A172 (cell line): ENCODE data around the gene TSHZ3. TPM values are rescaled to one million over a fixed set of nuclear protein-coding genes. Genes with fewer than 3 reads are reported as not detected.

Experiments
- DNase-seq: peaks from one replicate; pipeline ENCODE4 v3.0.0-alpha.2; 2015; ENCODE audit warnings: low spot score
- total RNA-seq: library from RNA; depleted of rRNA; stranded (reverse); fragments of >200 nt; shearing (Covaris generic); gene quantifications from 2 replicates; pipeline ENCODE4 v1.2.3, GENCODE V29; 2014

Gene TSHZ3
- total RNA-seq, 1 experiment from 2014 or later: 4.7 TPM

- peak; percentile 46 for DNase-seq
Observed at GRCh38 chr19:31338069-31338776, 11.0 kb downstream of the TSHZ3 start.

- no peak for DNase-seq
Observed at GRCh38 chr19:31337008-31337914, 12.0 kb downstream of the TSHZ3 start.

GRCh38 chr19:31335716-31336115 lies 13.5 kb downstream of the TSHZ3 start:
- no peak for DNase-seq

GRCh38 chr19:31334849-31335624 lies 14.2 kb downstream of the TSHZ3 start:
- peak; percentile 51 for DNase-seq

GRCh38 chr19:31334101-31334848 lies 15.0 kb downstream of the TSHZ3 start:
- DNase-seq: peak; percentile 49

- no peak for DNase-seq
Observed at GRCh38 chr19:31332096-31332495, 17.1 kb downstream of the TSHZ3 start.

- no peak for DNase-seq
Observed at GRCh38 chr19:31331536-31331935, 17.7 kb downstream of the TSHZ3 start.

- DNase-seq: no peak
Observed at GRCh38 chr19:31330761-31331160, 18.5 kb downstream of the TSHZ3 start.

- DNase-seq: no peak
Observed at GRCh38 chr19:31330237-31330636, 19.0 kb downstream of the TSHZ3 start.

GRCh38 chr19:31329819-31330218 lies 19.4 kb downstream of the TSHZ3 start:
- no peak for DNase-seq

- DNase-seq: no peak
Observed at GRCh38 chr19:31328238-31328637, 21.0 kb downstream of the TSHZ3 start.

GRCh38 chr19:31326329-31327028 lies 22.8 kb downstream of the TSHZ3 start:
- DNase-seq: no peak

- no peak for DNase-seq
Observed at GRCh38 chr19:31325342-31325741, 23.9 kb downstream of the TSHZ3 start.

- DNase-seq: no peak
Observed at GRCh38 chr19:31319465-31319864, 29.8 kb downstream of the TSHZ3 start.

GRCh38 chr19:31318790-31319425 lies 30.3 kb downstream of the TSHZ3 start:
- no peak for DNase-seq

- no peak for DNase-seq
Observed at GRCh38 chr19:31317570-31317969, 31.7 kb downstream of the TSHZ3 start.

GRCh38 chr19:31317093-31317492 lies 32.1 kb downstream of the TSHZ3 start:
- no peak for DNase-seq

- peak; percentile 26 for DNase-seq
Observed at GRCh38 chr19:31316201-31316951, 32.9 kb downstream of the TSHZ3 start.

- no peak for DNase-seq
Observed at GRCh38 chr19:31315652-31316051, 33.6 kb downstream of the TSHZ3 start.
